Gastroesophageal sphincter (tissue), 4 donors: Measurements from ENCODE around the gene MRPL52. TPM values are rescaled to one million over a fixed set of nuclear protein-coding genes. Genes with fewer than 3 reads are reported as not detected.

Experiments used
- ATAC-seq: fragments of 150-250 bp; one replicate; pipeline ENCODE4 v1.9.1; 2016; ENCODE audit warnings: mild to moderate bottlenecking, moderate library complexity
- H3K27ac ChIP-seq, 4 donors: fragments of 200-600 bp; sonication (generic) in 3 of 4; 1 replicate in 3 of 4; 2 replicates in 1 of 4; pipeline ENCODE4 v1.5.1; 2016 to 2019
- H3K27me3 ChIP-seq: fragments of 200-600 bp; sonication (generic); one replicate; pipeline ENCODE4 v1.5.1; 2019
- H3K36me3 ChIP-seq, 2 donors: fragments of 200-600 bp; sonication (generic); one replicate each; pipeline ENCODE4 v1.5.1; 2019; ENCODE audit warnings: control low read depth in 1 of 2
- H3K4me1 ChIP-seq, 3 donors: fragments of 200-600 bp; sonication (generic); 1 replicate in 2 of 3; 2 replicates in 1 of 3; pipeline ENCODE4 v1.5.1; 2016 to 2019; ENCODE audit warnings: control low read depth in 2 of 3
- H3K4me3 ChIP-seq, 2 donors: fragments of 200-600 bp; sonication (generic); one replicate each; pipeline ENCODE4 v1.5.1; 2019; ENCODE audit warnings: mild to moderate bottlenecking in 1 of 2, moderate library complexity in 1 of 2
- H3K9me3 ChIP-seq, 3 donors: fragments of 200-600 bp; sonication (generic); one replicate each; pipeline ENCODE4 v1.5.1; 2017 to 2019; ENCODE audit warnings: control low read depth in 2 of 3
- CTCF ChIP-seq, 4 experiments: fragments of 200-600 bp in 2 of 4; fragments of 450-650 bp in 2 of 4; sonication (generic) in 1 of 4; IDR thresholded peaks; one replicate each; pipeline ENCODE4 v1.5.1; 2017 to 2019; ENCODE audit warnings: antibody characterized with exemption in 4 of 4, mild to moderate bottlenecking in 2 of 4, moderate library complexity in 2 of 4
- EP300 ChIP-seq: sonication (generic); formaldehyde crosslinking; IDR thresholded peaks from one replicate; pipeline ENCODE4 v1.6.1; 2017; ENCODE audit warnings: antibody characterized with exemption, mild to moderate bottlenecking
- POLR2A ChIP-seq, 2 donors: fragments of 450-650 bp; IDR thresholded peaks; one replicate each; pipeline ENCODE4 v1.6.1; 2017; ENCODE audit warnings: antibody characterized with exemption in 2 of 2, mild to moderate bottlenecking in 2 of 2, moderate library complexity in 1 of 2
- POLR2AphosphoS5 ChIP-seq: sonication (generic); formaldehyde crosslinking; IDR thresholded peaks from one replicate; pipeline ENCODE4 v1.6.1; 2017; ENCODE audit warnings: antibody characterized with exemption
- WGBS, 2 donors: methylation state at CpG; one replicate each; pipeline ENCODE4 v1.1.5; 2018; ENCODE audit warnings: low coverage in 1 of 2; 5-methylcytosine and 5-hydroxymethylcytosine counted together
- total RNA-seq, 4 donors: library from RNA; depleted of rRNA; stranded (reverse); fragments of >200 nt; gene quantifications; one replicate each; pipeline ENCODE4 v1.1.0, GENCODE V29; 2016

MRPL52 gene
- total RNA-seq, 4 donors from 2014 or later: 24.4 to 65.0 (median 35.0) TPM

- no peak overlapping the region for H3K4me3 ChIP-seq
- 33 to 40% methylated on average over 2 of the region's 2 CpGs for WGBS, 2 donors
- H3K4me1 ChIP-seq: no peaks in the 10 kb centered on the region
- no peaks in the 10 kb centered on the region for H3K9me3 ChIP-seq
- no peak for TF ChIP-seq EP300
- no peak for TF ChIP-seq POLR2A (IDR thresholded peaks at IDR 0.05)
- no peak for TF ChIP-seq CTCF (IDR thresholded peaks at IDR 0.05)
- H3K27me3 ChIP-seq: no peaks in the 10 kb centered on the region
- ATAC-seq: no peak
- H3K36me3 ChIP-seq: no peaks in the 10 kb centered on the region
- no peak overlapping the region for H3K27ac ChIP-seq
Measured at GRCh38 chr14:22811722-22812121, 18.0 kb upstream of the MRPL52 start.

DNA sequence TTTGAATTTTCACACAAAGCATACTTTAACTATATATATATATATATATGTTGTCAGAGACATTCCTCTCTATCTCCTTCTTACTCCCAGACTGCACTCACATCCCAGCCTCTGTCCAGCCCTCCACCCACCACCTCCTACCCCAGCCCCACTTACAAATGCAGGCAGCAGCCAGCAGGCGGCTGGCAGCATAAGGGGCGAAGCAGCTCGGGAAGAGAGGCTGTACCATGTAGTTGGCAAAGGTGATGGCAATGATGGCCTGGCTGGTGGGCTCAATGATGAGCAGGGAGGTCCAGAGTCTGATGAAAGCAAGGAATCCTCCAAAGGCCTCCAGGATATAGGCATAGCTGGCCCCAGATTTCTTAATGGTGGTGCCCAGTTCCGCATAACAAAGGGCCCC is 16.9 kb upstream of the MRPL52 start:
- Histone ChIP-seq H3K27me3 (no peaks in the 10 kb centered on the region), H3K4me3 (no peak overlapping the region), H3K27ac (no peak overlapping the region), H3K9me3 (no peaks in the 10 kb centered on the region), H3K4me1 (no peaks in the 10 kb centered on the region), H3K36me3 (no peaks in the 10 kb centered on the region)
- ATAC-seq: no peak
- no peak for TF ChIP-seq POLR2AphosphoS5
- TF ChIP-seq EP300: no peak
- TF ChIP-seq POLR2A (IDR thresholded peaks at IDR 0.05): no peak
- TF ChIP-seq CTCF (IDR thresholded peaks at IDR 0.05): no peak
- 76% methylated on average over 4 of the region's 4 CpGs; no CpG with 5 or more reads in 1 of the 2 donors for WGBS, 2 donors

DNA sequence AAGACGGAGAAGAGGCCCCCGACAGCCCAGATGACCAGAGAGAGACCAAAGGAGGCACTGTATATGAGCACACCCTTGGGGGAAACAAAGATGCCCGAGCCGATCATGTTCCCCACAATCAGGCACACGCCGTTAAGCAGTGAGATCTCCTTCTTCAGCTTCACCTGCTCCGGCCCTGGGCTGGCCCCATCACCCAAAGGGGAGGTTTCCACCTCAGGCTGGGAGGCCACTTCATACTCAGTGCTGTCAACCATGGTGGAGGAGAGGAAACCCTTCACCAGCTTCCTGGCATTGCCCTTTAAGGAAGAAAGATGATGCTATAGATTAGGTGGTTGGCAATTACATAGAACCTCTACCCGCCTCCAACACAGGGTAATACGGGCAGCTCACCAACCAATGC is 16.5 kb upstream of the MRPL52 start:
- WGBS, 2 donors: 72 to 77% methylated on average over 2 to 9 of the region's 9 CpGs
- Histone ChIP-seq H3K4me1 (no peaks in the 10 kb centered on the region), H3K4me3 (no peak overlapping the region), H3K36me3 (no peaks in the 10 kb centered on the region), H3K27me3 (no peaks in the 10 kb centered on the region), H3K27ac (no peak overlapping the region), H3K9me3 (no peaks in the 10 kb centered on the region)
- ATAC-seq: no peak
- TF ChIP-seq POLR2A (IDR thresholded peaks at IDR 0.05) (no peak), CTCF (IDR thresholded peaks at IDR 0.05) (no peak), POLR2AphosphoS5 (no peak), EP300 (no peak)

- no peak overlapping the region for H3K27ac ChIP-seq
- no peak for ATAC-seq
- H3K4me1 ChIP-seq: peaks cover 0 to 7% (median 4%) of the 10 kb centered on the region in 3 donors
- no peak for TF ChIP-seq POLR2A (IDR thresholded peaks at IDR 0.05)
- TF ChIP-seq EP300: no peak
- TF ChIP-seq POLR2AphosphoS5: no peak
- TF ChIP-seq CTCF (IDR thresholded peaks at IDR 0.05): no peak
- no peaks in the 10 kb centered on the region for H3K9me3 ChIP-seq
- no peaks in the 10 kb centered on the region for H3K36me3 ChIP-seq
- peak overlapping the region in 1 of 2 donors; percentile 29 for H3K4me3 ChIP-seq
- WGBS, 2 donors: 72 to 74% methylated on average over 6 to 7 of the region's 7 CpGs
- H3K27me3 ChIP-seq: no peaks in the 10 kb centered on the region
Measured at GRCh38 chr14:22814373-22814772, 15.3 kb upstream of the MRPL52 start.

GRCh38 chr14:22814941-22815713 is 14.6 kb upstream of the MRPL52 start, which contains the start of gene SLC7A7:
Gene SLC7A7 (minus strand): TSS chr14:22815435. CDS start chr14:22813398, 2,037 bp downstream.
- no peaks in the 10 kb centered on the region for H3K9me3 ChIP-seq
- WGBS, 2 donors: 34 to 44% methylated on average over 5 to 9 of the region's 10 CpGs
- peak; percentile 26 for ATAC-seq

More at GRCh38 chr14:22814941-22815713, 14.6 kb upstream of the MRPL52 start, which contains the start of gene SLC7A7:
- no peak for TF ChIP-seq POLR2AphosphoS5
- no peak for TF ChIP-seq EP300
- no peak for TF ChIP-seq POLR2A (IDR thresholded peaks at IDR 0.05)
- no peak for TF ChIP-seq CTCF (IDR thresholded peaks at IDR 0.05)
- Histone ChIP-seq H3K27me3 (no peaks in the 10 kb centered on the region), H3K36me3 (no peaks in the 10 kb centered on the region), H3K4me3 (peak within 1 kb of the TSS in 1 of 2 donors; percentile 29), H3K27ac (peak within 1 kb of the TSS in 2 of 4 donors; percentile 29 to 71), H3K4me1 (peaks cover 0 to 13% (median 4%) of the 10 kb centered on the region in 3 donors)
